Measurements from ENCODE around the gene WASL.

WASL gene

GRCh38 chr7:123687727-123688126 lies 61.1 kb downstream of the WASL start:
- no peak for DNase-seq

GRCh38 chr7:123687161-123687560 lies 61.6 kb downstream of the WASL start:
- DNase-seq: no peak

- peak; percentile 61 for DNase-seq
Measured at GRCh38 chr7:123682690-123683089, 66.1 kb downstream of the WASL start.

GRCh38 chr7:123681561-123681960 lies 67.2 kb downstream of the WASL start:
- no peak for DNase-seq

- DNase-seq: no peak
Measured at GRCh38 chr7:123680580-123680979, 68.2 kb downstream of the WASL start.

GRCh38 chr7:123679614-123680013 lies 69.2 kb downstream of the WASL start:
- DNase-seq: no peak

- no peak for DNase-seq
Measured at GRCh38 chr7:123677061-123677715, 71.6 kb downstream of the WASL start.

GRCh38 chr7:123675181-123675473 lies 73.7 kb downstream of the WASL start:
- peak; percentile 49 for DNase-seq

GRCh38 chr7:123674399-123675180 lies 74.2 kb downstream of the WASL start:
- DNase-seq: peak; percentile 35

GRCh38 chr7:123673752-123674398 lies 74.9 kb downstream of the WASL start:
- DNase-seq: no peak

- no peak for DNase-seq
Measured at GRCh38 chr7:123673137-123673732, 75.6 kb downstream of the WASL start.

GRCh38 chr7:123669485-123669884 lies 79.3 kb downstream of the WASL start:
- no peak for DNase-seq

- no peak for DNase-seq
Measured at GRCh38 chr7:123666492-123666891, 82.3 kb downstream of the WASL start.

GRCh38 chr7:123665896-123666295 lies 82.9 kb downstream of the WASL start:
- no peak for DNase-seq

- DNase-seq: no peak
Measured at GRCh38 chr7:123665157-123665556, 83.6 kb downstream of the WASL start.

GRCh38 chr7:123663200-123663599 lies 85.6 kb downstream of the WASL start:
- no peak for DNase-seq

GRCh38 chr7:123662755-123663154 lies 86.0 kb downstream of the WASL start:
- DNase-seq: no peak

- DNase-seq: no peak
Measured at GRCh38 chr7:123662293-123662692, 86.5 kb downstream of the WASL start.

- DNase-seq: no peak
Measured at GRCh38 chr7:123661765-123662164, 87.0 kb downstream of the WASL start.

- DNase-seq: no peak
Measured at GRCh38 chr7:123660514-123661354, 88.1 kb downstream of the WASL start.

GRCh38 chr7:123658023-123658422 lies 90.8 kb downstream of the WASL start:
- DNase-seq: no peak

GRCh38 chr7:123657304-123657685 lies 91.5 kb downstream of the WASL start:
- no peak for DNase-seq

Data from fibroblast of skin of right biceps (primary cell).